Thoracic aorta (tissue), 2 donors: ENCODE data around the gene KCNC3. TPM values are rescaled to one million over a fixed set of nuclear protein-coding genes. Genes with fewer than 3 reads are reported as not detected.

Experiments used
- ATAC-seq: fragments of 150-250 bp; one replicate; pipeline ENCODE4 v1.8.0; 2017; ENCODE audit warnings: low read depth; ENCODE audit not compliant: insufficient number of reproducible peaks, low FRiP score
- DNase-seq: peaks from one replicate; pipeline ENCODE4 v3.0.0-alpha.2; 2020; ENCODE audit warnings: low spot score
- H3K27ac ChIP-seq, 2 donors: fragments of 200-600 bp; sonication (generic); 1 replicate in 1 of 2; 2 replicates in 1 of 2; pipeline ENCODE4 v1.5.1; 2016; ENCODE audit warnings: mild to moderate bottlenecking in 2 of 2, moderate library complexity in 2 of 2
- H3K27me3 ChIP-seq: fragments of 200-600 bp; sonication (generic); replicated peaks from 2 replicates; pipeline ENCODE4 v1.6.0; 2016; ENCODE audit warnings: mild to moderate bottlenecking; ENCODE audit not compliant: insufficient read depth
- H3K36me3 ChIP-seq: fragments of 200-600 bp; sonication (generic); one replicate; pipeline ENCODE4 v1.5.1; 2016
- H3K4me1 ChIP-seq, 2 donors: fragments of 200-600 bp; sonication (generic); 1 replicate in 1 of 2; 2 replicates in 1 of 2; pipeline versions ENCODE4 v1.5.1 to v1.6.0; 2016; ENCODE audit warnings: low read depth in 2 of 2, mild to moderate bottlenecking in 1 of 2; ENCODE audit not compliant: control insufficient read depth in 1 of 2
- H3K4me3 ChIP-seq: fragments of 200-600 bp; sonication (generic); 2 replicates; pipeline ENCODE4 v1.5.1; 2016; ENCODE audit warnings: mild to moderate bottlenecking
- H3K9me3 ChIP-seq: fragments of 200-600 bp; sonication (generic); 2 replicates; pipeline ENCODE4 v1.5.1; 2016
- total RNA-seq, 2 donors: library from RNA; depleted of rRNA; stranded (reverse); fragments of >200 nt; gene quantifications; one replicate each; pipeline versions ENCODE4 v1.1.0 to v1.2.3, GENCODE V29; 2016
- TF ChIP-seq, protein P1 (sequence below): fragments of 200-600 bp; sonication (generic); IDR thresholded peaks from one replicate; pipeline ENCODE4 v1.5.1; 2019; ENCODE audit warnings: antibody characterized with exemption

The KCNC3 gene
- total RNA-seq, 2 donors from 2014 or later = 1.3 to 4.2 TPM

DNA sequence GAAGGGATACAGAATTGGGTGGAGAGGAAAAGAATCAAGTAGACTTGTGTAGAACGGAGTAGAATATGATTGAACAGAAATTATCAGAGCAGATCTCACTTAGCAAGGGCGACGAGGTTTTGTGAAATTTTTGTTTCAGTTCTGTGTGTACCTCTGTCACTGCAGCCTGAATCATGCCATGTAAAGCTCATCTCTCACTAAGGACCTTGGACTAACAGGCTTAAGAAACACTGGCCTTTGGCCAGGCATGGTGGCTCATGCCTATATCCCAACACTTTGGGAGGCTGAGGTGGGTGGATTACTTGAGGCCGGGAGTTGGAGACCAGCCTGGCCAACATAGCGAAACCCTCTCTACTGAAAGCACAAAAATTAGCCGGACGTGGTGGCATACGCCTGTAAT, 63.1 kb downstream of the KCNC3 start:
- Histone ChIP-seq H3K9me3 (no peaks in the 10 kb centered on the region), H3K4me3 (no peak overlapping the region), H3K27me3 (no peaks in the 10 kb centered on the region), H3K36me3 (no peaks in the 10 kb centered on the region), H3K27ac (no peak overlapping the region), H3K4me1 (no peaks in the 10 kb centered on the region)
- TF ChIP-seq, protein P1, sequence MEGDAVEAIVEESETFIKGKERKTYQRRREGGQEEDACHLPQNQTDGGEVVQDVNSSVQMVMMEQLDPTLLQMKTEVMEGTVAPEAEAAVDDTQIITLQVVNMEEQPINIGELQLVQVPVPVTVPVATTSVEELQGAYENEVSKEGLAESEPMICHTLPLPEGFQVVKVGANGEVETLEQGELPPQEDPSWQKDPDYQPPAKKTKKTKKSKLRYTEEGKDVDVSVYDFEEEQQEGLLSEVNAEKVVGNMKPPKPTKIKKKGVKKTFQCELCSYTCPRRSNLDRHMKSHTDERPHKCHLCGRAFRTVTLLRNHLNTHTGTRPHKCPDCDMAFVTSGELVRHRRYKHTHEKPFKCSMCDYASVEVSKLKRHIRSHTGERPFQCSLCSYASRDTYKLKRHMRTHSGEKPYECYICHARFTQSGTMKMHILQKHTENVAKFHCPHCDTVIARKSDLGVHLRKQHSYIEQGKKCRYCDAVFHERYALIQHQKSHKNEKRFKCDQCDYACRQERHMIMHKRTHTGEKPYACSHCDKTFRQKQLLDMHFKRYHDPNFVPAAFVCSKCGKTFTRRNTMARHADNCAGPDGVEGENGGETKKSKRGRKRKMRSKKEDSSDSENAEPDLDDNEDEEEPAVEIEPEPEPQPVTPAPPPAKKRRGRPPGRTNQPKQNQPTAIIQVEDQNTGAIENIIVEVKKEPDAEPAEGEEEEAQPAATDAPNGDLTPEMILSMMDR = no peak
- DNase-seq (no peak), ATAC-seq (no peak)

DNA sequence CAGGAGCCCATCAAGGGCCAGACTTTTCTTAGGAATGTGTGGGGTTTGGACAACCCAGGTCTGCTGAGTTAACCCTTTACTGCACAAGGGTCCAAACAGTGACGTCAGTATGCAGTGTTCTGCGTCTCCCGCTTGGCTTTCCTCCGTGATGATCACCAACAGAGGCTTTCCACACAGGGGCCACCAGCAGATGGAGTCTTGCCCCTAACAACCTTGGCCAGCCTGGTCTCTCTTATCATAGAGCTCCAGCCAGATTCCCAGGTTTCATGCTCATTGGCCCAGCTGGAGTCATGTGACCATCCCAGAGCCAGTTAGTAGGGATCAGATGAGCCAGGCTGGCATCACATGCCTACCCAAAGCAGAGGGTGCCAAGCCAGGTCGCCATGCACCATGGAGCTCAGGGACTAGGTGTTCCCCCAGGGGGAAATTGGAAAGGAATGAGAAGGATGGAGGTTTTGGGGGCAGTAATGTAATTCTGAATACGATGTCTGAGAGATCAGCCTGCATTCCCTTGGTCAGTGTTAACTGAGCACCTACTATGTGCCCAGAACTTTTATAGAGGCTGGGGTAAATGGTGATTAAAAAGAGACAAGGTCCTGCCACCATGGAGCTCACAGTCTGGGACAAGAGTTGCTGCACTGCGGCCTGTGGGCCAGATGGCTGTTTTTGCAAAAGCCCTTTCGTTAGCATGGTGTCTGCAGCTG, 64.5 kb downstream of the KCNC3 start:
- Histone ChIP-seq H3K9me3 (no peaks in the 10 kb centered on the region), H3K27me3 (no peaks in the 10 kb centered on the region), H3K4me1 (no peaks in the 10 kb centered on the region), H3K36me3 (no peaks in the 10 kb centered on the region), H3K27ac (no peak overlapping the region), H3K4me3 (no peak overlapping the region)
- no peak for ATAC-seq
- no peak for DNase-seq
- TF ChIP-seq, protein P1 = no peak

DNA sequence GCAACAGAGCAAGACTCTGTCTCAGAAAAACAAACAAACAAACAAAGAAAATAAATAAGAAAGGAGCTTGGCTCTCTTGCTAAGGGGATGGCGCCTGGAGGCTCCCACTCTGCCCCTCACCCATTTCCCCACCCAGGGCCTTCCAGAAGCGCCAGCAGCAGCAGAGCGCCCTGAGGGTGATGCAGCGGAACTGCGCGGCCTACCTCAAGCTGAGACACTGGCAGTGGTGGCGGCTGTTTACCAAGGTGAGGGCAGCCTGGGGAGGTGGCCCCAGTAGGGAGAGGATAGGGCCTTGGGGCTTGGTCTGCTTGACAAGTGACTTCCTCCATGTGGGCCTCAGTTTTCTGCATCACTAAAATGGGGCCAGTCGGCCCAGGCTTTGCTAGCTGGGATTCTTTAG, 66.0 kb downstream of the KCNC3 start:
- Histone ChIP-seq H3K9me3 (no peaks in the 10 kb centered on the region), H3K4me3 (no peak overlapping the region), H3K36me3 (no peaks in the 10 kb centered on the region), H3K27ac (no peak overlapping the region), H3K27me3 (no peaks in the 10 kb centered on the region), H3K4me1 (no peaks in the 10 kb centered on the region)
- no peak for DNase-seq
- TF ChIP-seq, protein P1 = no peak
- no peak for ATAC-seq

Other genes with a start within 250 kb of the KCNC3 start
- not detected for gene IZUMO2, start 166.1 kb downstream of the KCNC3 start, total RNA-seq
- 10 to 100 TPM in 1 of 2 donors, 1 to 10 TPM in 1; 2.6 to 11.1 TPM for gene MYH14, start 125.8 kb downstream of the KCNC3 start, total RNA-seq
- not detected for gene NAPSA, start 36.3 kb upstream of the KCNC3 start, total RNA-seq
- gene NR1H2, start 47.1 kb upstream of the KCNC3 start, total RNA-seq = 100 to 1,000 TPM; 113 to 138 TPM
- gene POLD1, start 55.0 kb upstream of the KCNC3 start, total RNA-seq = 10 to 100 TPM; 12.8 to 39.5 TPM
- gene SPIB, start 89.6 kb upstream of the KCNC3 start, total RNA-seq = not detected
- under 1 TPM in 1 of 2 donors, not detected in 1; 0.14 TPM for gene MYBPC2, start 103.5 kb upstream of the KCNC3 start, total RNA-seq
- 100 to 1,000 TPM in 1 of 2 donors, 10 to 100 TPM in 1; 85.6 to 139 TPM for gene EMC10, start 147.1 kb upstream of the KCNC3 start, total RNA-seq
- under 1 TPM in 1 of 2 donors, not detected in 1; 0.56 TPM for gene GARIN5A, start 147.5 kb upstream of the KCNC3 start, total RNA-seq
- gene JOSD2, start 181.8 kb upstream of the KCNC3 start, total RNA-seq = 10 to 100 TPM; 11.6 to 34.7 TPM
- not detected for gene ASPDH, start 184.5 kb upstream of the KCNC3 start, total RNA-seq
- gene LRRC4B, start 239.1 kb upstream of the KCNC3 start, total RNA-seq = 10 to 100 TPM in 1 of 2 donors, 1 to 10 TPM in 1; 5.3 to 13.7 TPM